BE2C (cell line): Measurements from ENCODE around the gene GSE1.

Source experiments
- DNase-seq: peaks from one replicate; pipeline ENCODE4 v3.0.0-alpha.2; 2020
- H3K27me3 ChIP-seq: fragments of 250-450 bp; sonication (Bioruptor Pico); 2 replicates; pipeline ENCODE4 v1.5.1; 2020; ENCODE audit warnings: mild to moderate bottlenecking
- H3K36me3 ChIP-seq: fragments of 250-450 bp; sonication (Bioruptor Pico); 2 replicates; pipeline ENCODE4 v1.5.1; 2020; ENCODE audit warnings: mild to moderate bottlenecking
- H3K4me1 ChIP-seq: fragments of 250-450 bp; sonication (Bioruptor Pico); 2 replicates; pipeline ENCODE4 v1.5.1; 2020
- H3K4me3 ChIP-seq: 2 replicates; pipeline ENCODE4 v1.5.1; 2011; ENCODE audit warnings: low read depth, low read length
- H3K9me3 ChIP-seq: fragments of 250-450 bp; sonication (Bioruptor Pico); 2 replicates; pipeline ENCODE4 v1.5.1; 2020
- TF ChIP-seq, protein P1 (sequence below): IDR thresholded peaks from 2 replicates; pipeline ENCODE4 v1.5.1; 2012; ENCODE audit warnings: mild to moderate bottlenecking, low read depth, low read length

GSE1 gene

DNA sequence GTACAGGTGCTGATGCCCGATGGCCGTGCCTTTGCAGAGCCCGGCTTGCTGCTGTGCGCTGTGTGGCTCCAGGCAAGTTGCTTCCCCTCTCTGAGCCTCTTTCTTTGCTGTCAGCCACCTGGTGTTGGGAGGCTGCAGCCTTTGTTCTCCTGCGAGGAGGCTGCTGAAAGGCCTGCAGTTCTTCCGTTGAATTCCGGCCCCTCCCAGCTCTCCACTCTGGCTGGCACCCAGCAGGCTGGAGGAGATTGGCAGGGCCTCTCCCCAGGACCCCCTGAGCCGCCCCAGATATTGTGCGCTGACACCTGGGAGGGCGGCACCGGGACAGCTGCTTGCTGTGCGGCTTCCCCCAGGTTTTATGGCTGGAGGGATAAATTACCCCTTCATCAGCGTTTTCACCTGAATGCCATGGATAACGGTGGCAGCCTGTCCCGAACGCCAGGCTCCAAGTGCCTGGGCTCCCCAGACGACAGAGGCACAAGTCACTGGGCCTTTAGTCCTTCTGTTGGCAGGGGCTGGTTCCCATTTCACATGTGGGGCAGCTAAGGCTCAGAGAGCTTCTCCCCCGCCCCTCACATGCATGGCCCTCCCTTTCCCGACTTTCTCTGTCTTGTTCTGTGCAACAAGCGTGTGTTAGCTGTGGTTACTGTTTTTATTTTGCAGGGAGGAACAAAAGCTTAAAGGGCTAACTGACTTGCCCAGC lies 35.1 kb upstream of the GSE1 start:
- TF ChIP-seq, protein P1, sequence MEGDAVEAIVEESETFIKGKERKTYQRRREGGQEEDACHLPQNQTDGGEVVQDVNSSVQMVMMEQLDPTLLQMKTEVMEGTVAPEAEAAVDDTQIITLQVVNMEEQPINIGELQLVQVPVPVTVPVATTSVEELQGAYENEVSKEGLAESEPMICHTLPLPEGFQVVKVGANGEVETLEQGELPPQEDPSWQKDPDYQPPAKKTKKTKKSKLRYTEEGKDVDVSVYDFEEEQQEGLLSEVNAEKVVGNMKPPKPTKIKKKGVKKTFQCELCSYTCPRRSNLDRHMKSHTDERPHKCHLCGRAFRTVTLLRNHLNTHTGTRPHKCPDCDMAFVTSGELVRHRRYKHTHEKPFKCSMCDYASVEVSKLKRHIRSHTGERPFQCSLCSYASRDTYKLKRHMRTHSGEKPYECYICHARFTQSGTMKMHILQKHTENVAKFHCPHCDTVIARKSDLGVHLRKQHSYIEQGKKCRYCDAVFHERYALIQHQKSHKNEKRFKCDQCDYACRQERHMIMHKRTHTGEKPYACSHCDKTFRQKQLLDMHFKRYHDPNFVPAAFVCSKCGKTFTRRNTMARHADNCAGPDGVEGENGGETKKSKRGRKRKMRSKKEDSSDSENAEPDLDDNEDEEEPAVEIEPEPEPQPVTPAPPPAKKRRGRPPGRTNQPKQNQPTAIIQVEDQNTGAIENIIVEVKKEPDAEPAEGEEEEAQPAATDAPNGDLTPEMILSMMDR, result no peak
- peaks cover 61% of the 10 kb centered on the region for H3K4me1 ChIP-seq
- no peaks in the 10 kb centered on the region for H3K9me3 ChIP-seq
- no peak overlapping the region for H3K4me3 ChIP-seq
- no peaks in the 10 kb centered on the region for H3K27me3 ChIP-seq
- no peak for DNase-seq
- no peaks in the 10 kb centered on the region for H3K36me3 ChIP-seq

DNA sequence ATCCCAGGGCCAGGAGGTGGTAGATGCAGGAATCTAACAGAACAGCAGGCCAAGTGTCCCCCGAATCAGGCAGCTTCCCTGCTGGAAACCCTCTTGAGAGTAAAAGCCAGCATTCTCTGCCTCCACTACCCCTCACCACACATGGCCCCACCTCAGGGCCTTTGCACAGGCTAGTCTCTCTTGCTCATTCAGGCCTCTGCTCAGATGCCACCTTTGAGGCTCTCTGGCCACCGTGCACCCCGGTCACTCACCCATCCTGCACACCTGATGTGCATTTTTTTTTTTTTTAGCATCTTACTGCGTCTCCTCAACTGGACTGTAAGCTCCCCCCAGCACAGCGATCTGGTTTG lies 34.5 kb upstream of the GSE1 start:
- TF ChIP-seq, protein P1, result no peak
- H3K27me3 ChIP-seq, result no peaks in the 10 kb centered on the region
- DNase-seq, result no peak
- no peak overlapping the region for H3K4me3 ChIP-seq
- H3K4me1 ChIP-seq, result peaks cover 62% of the 10 kb centered on the region
- H3K9me3 ChIP-seq, result no peaks in the 10 kb centered on the region
- H3K36me3 ChIP-seq, result no peaks in the 10 kb centered on the region

DNA sequence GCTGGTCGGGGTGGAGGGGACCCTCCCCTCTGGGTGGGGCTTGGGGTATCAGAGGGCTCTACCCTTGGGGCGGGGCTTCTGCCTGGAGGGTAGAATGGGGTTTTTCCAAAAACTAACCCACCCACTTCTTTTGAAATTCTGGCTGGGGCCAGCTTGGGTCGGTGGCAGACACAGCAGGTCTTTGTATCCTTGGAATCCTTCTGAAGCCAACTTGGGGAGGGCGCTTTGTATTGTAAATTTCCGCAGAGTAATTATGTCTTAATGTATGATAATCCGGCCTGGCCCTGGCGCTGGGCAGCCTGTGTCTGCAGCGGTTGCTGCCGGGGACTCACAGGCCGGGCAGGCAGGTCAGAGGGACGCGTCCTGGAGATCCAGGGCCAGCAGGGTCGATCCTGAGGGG lies 33.9 kb upstream of the GSE1 start:
- no peak for DNase-seq
- TF ChIP-seq, protein P1, result no peak
- H3K9me3 ChIP-seq, result no peaks in the 10 kb centered on the region
- no peaks in the 10 kb centered on the region for H3K27me3 ChIP-seq
- peaks cover 65% of the 10 kb centered on the region for H3K4me1 ChIP-seq
- no peaks in the 10 kb centered on the region for H3K36me3 ChIP-seq
- H3K4me3 ChIP-seq, result no peak overlapping the region

DNA sequence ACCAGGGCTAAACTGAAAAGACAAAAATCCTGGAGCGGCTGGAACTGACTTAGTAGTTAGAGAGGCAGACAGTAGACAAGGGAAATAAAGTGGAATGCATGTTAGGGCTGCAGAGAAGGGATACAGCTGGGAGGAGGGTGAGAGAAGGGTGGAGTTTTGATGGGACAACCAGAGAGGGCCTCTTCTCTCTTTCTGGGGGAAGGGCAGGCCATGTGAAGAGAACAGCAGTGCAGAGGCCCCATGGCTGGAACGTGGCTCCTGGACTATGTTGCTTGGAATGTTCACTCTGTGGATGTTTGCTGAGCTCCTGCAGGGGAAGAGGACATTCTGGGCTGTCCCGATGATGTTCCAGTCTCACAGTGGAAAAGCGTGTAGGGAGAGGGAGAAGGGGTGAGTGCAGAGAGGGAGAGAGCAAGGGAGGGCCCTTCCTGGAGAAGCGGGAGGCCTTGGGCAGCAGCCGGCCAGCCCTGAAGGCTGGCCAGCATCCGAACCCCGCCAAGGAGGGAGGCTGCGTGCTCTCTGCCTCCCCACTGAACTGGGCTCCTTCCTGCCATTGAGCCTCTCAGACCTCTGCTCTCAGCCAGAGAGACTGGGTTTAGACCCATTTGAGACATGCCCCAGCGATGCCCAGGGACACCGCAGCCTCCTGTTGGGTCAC lies 33.1 kb upstream of the GSE1 start:
- no peak overlapping the region for H3K4me3 ChIP-seq
- H3K4me1 ChIP-seq, result peaks cover 67% of the 10 kb centered on the region
- TF ChIP-seq, protein P1, result no peak
- no peaks in the 10 kb centered on the region for H3K9me3 ChIP-seq
- no peaks in the 10 kb centered on the region for H3K36me3 ChIP-seq
- H3K27me3 ChIP-seq, result no peaks in the 10 kb centered on the region
- DNase-seq, result no peak

DNA sequence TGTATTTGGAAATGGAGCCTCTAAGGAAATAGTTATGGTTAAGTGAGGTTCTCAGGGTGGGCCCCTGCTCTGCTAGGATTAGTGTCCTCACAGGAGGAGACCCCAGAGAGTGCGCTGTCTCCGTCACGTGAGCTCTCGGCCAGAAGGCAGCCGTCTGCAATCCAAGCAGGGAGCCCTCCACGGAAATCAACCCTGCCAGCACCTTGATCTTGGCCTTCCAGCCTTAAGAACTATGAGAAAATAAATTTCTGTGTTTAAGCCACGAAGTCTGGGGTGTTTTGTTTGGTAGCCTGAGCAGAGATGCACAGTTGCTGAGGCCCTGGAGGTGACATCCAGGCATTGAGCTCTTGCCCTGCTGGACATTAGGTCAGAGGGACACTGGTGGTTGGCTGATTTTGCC lies 32.4 kb upstream of the GSE1 start:
- no peak for DNase-seq
- no peaks in the 10 kb centered on the region for H3K27me3 ChIP-seq
- TF ChIP-seq, protein P1, result no peak
- H3K4me1 ChIP-seq, result peaks cover 66% of the 10 kb centered on the region
- no peak overlapping the region for H3K4me3 ChIP-seq
- no peaks in the 10 kb centered on the region for H3K36me3 ChIP-seq
- H3K9me3 ChIP-seq, result no peaks in the 10 kb centered on the region

DNA sequence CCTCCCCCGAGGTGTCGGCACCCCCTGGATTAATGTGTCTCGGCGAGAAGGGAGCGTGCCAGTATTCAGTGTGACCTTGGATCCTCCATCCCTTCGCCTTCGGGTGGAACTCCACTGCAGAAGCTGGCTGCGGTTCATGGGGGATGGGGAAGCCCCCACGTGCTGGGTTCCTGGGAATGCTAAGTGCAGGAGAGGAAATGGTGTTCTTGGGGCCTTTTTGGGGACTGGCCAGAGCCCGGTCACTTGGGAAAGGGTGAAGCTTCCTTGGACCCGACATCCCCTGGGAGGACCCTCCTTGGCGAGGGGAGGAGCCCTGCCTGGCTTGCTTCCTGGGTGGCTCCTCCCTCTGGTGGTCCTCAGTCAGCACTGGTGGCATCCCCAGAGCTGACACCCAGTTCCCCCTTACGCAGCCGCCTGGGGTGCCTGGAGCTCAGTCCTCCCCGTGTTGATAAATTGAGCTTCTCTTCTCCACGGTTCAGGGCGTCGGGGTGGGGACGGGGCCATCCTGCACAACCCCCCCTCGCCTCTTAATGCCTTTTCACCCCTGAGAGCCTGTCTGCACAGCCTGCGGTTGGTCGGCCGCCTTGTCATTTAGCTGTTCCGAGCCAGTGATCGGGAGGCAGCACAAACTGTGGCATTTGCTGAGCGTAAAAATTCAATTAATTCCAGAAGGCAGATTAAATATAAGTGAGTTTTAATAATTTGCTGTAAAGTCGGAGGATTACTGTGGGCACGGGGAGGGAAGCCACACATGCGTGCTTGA lies 30.7 kb upstream of the GSE1 start:
- DNase-seq, result no peak
- H3K27me3 ChIP-seq, result no peaks in the 10 kb centered on the region
- H3K9me3 ChIP-seq, result no peaks in the 10 kb centered on the region
- TF ChIP-seq, protein P1, result no peak
- no peak overlapping the region for H3K4me3 ChIP-seq
- no peaks in the 10 kb centered on the region for H3K36me3 ChIP-seq
- peaks cover 67% of the 10 kb centered on the region for H3K4me1 ChIP-seq
